HG03469 (cell line): ENCODE data around the gene RNF121.
"Not testable (repeated sequence)": the region's sequence is repeated elsewhere in the genome, so short reads cannot be mapped to it uniquely, and the experiment has no call there.

Source experiments
- ATAC-seq: cut with Tn5 transposase; IDR thresholded peaks from one replicate; pipeline ENCODE4 v1.9.1; 2021; ENCODE audit warnings: mild to moderate bottlenecking, moderate library complexity, moderate number of reproducible peaks; ENCODE audit not compliant: unreplicated experiment

RNF121 gene

DNA sequence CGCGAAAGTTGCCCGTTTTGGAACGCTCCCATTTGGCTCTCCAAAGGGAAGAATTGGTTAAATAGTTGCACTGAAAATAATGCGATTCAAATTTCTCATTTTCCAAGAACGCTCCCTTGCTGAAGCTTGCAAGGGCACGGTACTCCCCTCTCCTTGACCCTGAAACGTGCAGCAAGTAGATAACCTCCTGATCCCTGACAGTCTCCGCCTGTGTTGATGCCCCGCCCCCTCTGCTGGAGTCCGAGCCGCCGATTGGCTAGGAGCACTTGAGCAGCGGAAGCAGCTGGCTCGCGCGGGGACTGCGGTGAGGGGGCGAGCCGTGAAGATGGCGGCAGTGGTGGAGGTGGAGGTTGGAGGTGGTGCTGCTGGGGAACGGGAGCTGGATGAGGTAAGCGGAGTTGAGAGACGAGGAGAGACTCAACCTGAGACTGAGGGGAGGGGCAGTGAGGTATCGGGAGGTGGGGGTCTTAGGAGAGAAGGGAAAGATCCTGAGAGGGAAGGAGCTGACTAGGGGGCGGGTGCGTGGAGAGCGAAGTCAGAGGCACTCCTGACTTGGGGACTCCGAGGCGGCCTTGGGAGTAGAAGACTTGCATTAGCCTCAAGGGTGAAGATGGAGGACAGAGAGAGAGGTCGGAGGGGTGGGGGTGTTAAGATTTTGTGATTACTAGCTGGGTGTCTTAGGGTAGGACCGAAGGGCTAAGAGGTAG, at the start of gene RNF121:
Gene RNF121, plus strand, starts transcription at position 310 of the 707 bp plus-strand sequence. Its CDS starts 16 bp downstream, at position 326.
- ATAC-seq, result peak; percentile 53

- ATAC-seq, result not testable (repeated sequence)
Measured at GRCh38 chr11:71885806-71886205, 43.0 kb upstream of the RNF121 start.

- not testable (repeated sequence) for ATAC-seq
Measured at GRCh38 chr11:71888335-71889010, 40.4 kb upstream of the RNF121 start.

DNA sequence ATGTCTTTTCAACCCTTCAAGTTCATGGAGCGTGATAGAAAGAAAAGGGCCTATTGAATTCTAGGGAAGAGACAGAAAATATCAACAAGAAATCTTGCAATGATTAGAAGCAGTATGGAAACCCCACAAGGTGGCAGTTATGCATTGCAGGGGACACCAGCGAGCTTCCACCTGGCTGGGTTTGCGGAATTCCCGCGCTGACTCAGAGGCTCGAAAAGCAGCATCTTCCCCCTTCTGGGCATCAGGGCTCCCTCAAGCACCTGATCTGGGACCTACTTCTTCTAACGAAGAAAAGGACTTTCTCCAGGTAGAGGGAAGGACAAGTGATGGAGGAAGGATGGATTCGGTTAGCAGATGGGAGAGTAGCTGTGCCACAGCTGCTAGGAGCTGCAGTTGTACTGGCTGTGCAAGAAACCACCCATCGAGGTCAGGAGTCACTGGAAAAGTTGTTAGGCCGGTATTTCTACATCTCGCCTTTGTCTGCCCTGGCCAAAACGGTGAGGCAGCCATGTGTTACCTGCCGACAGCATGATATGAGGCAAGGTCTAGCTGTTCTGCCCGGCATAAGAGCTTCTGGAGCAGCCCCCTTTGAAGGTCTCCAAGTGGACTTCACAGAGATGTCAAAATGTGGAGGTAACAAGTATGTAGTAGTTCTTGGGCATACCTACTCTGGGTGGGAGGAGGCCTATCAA, 39.5 kb upstream of the RNF121 start:
- ATAC-seq, result not testable (repeated sequence)

DNA sequence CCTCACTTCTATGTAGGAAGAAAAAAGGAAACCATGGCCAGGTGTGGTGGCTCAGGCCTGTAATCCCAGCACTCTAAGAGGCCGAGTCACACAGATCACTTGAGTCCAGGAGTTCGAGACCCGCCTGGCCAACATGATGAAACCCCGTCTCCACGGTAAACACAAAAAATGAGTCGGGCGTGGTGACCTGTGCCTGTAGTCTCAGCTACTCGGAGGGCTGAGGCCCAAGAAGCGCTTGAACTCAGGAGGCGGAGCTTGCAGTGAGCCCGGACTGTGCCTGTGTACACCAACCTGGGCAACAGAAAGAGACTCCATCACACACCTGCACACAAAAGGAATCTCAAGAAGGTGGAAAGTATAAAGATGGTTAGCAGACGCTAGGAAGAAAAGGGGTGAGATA, 32.9 kb upstream of the RNF121 start:
- no peak for ATAC-seq

DNA sequence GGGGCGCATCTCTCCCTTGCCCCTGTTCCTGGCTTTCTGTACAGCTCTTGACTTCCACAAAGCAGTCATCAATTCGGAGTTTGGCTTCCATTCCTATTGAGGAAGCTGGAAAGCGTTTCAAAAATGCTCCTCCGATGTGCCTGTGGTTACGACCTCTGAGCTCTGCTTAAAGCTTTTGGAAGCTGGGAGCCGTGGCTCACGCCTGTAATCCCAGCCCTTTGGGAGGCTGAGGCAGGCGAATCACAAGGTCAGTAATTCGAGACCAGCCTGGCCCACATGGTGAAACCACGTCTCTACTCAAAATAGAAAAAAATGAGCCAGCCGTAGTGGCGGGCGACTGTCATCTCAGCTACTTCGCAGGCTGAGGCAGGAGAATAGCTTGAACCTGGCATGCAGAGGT, 27.7 kb upstream of the RNF121 start:
- not testable (repeated sequence) for ATAC-seq

- no peak for ATAC-seq
Measured at GRCh38 chr11:71908218-71908617, 20.6 kb upstream of the RNF121 start.

GRCh38 chr11:71910775-71911174, 18.1 kb upstream of the RNF121 start:
- ATAC-seq, result not testable (repeated sequence)

DNA sequence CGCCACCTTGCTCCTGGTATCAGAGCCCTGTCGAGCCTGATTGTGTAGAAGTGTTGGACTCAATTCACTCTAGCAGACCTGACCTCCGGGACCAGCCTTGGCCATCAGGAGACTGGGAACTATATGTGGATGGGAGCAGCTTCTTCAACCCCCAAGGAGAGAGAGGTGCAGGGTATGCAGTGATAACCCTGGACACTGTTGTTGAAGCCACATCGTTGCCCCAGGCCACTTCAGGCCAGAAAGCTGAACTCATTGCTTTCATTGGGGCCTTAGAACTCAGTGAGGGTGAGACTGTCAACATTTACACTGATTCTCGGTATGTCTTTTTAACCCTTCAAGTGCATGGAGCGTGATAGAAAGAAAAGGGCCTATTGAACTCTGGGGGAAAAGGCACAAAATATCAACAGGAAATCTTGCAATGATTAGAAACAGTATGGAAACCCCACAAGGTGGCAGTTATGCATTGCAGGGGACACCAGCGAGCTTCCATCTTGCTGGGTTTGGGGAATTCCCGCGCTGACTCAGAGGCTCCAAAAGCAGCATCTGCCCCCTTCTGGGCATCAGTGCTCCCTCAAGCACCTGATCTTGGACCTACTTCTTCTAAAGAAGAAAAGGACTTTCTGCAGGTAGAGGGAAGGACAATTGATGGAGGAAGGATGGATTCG, 17.4 kb upstream of the RNF121 start:
- ATAC-seq, result not testable (repeated sequence)

DNA sequence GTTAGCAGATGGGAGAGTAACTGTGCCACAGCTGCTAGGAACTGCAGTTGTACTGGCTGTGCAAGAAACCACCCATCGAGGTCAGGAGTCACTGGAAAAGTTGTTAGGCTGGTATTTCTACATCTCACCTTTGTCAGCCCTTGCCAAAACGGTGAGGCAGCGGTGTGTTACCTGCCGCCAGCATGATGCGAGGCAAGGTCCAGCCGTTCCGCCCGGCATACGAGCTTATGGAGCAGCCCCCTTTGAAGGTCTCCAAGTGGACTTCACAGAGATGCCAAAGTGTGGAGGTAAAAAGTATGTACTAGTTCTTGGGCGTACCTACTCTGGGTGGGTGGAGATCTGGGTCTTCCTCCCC, 16.9 kb upstream of the RNF121 start:
- ATAC-seq, result not testable (repeated sequence)

GRCh38 chr11:71913756-71914526, 14.9 kb upstream of the RNF121 start:
- no peak for ATAC-seq

DNA sequence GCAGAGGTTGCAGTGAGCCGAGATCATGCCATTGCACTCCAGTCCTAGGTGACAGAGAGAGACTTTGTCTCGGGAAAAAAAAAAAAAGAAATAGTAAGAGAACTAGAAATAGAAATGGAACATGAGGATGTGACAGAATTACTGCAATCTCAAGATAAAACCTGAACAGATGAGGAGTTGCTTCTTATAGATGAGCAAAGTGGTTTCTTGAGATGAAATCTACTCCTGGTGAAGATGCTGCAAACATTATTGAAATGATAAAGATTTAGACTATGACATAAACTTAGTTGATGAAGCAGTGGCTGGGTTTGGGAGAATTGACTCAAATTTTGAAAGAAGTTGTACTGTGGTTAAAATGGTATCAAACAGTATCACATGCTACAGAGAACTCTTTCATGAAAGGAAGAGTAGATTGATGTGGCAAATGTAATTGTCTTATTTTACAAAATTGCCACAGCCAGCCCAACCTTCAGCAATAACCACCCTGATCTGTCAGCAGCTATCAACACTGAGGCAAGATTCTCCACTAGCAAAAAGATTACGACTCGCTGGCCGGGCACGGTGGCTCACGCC, 14.1 kb upstream of the RNF121 start:
- ATAC-seq, result no peak

DNA sequence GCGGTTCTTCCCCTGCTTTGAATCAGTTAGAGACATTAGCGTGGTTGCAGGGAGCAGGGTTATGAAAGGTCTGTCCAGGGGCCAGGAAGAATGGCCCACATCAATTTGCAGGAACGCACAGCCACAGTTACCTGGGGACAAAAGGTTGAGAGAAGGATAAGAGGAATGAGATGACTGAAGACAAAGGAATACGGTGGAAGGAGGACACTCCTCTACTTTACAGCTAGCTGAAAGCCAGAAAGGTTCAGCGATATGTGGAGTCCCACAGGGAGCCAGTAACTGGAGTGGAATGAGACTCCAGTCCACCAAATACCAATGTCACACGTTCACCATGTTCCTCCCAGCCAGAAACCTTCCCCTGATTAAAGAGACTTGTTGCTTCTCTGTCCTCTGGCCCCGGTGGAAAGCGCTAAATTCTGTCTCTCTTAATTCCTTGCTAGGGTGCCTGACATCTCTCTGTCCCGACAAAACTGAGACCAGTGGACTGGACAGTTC, 11.2 kb upstream of the RNF121 start:
- ATAC-seq, result no peak

- ATAC-seq, result peak; percentile 32
Measured at GRCh38 chr11:71927820-71928736, 768 bp upstream of the RNF121 start, which contains the start of gene XNDC1N. XNDC1N (minus strand) TSS chr11:71928594; CDS start chr11:71923353, 5,241 bp downstream.

DNA sequence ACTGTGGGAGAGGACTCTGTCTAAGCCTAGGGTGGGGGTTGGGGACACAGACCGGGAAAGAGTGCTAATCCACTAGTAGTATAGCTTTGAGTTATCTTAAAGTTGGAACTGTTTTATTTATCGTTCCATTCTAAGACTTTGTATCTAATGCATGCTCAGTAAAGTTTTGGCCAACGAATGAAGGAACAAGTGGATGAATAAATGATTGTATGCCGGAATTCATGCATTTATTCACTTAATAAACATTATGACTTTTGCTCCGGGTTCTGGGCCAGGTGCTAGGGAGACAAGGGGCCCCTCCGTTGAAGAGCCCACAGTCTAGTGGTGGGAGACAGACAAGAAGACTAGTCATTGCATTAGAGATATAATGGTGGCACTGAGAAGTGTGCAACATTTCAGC, 645 bp downstream of the RNF121 start:
- ATAC-seq, result no peak

GRCh38 chr11:71930556-71931244, 1.9 kb downstream of the RNF121 start:
- ATAC-seq, result no peak

DNA sequence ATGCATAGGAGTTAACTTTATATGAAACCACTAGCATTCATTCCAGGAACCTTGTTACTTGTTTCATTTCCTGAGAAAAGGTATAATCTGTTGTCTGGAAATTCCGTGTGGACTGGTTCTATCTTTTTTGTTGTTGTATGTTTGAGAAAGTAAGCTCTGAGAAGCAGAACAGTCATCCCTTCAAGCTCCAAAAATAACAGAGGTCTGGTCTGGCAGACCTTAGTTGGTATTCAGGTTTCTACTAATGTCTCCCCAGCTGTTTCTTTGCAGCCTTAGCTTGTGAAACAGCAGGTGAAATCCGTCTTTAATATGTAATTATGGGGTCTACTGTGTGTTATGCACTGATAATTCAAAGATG, 2.4 kb downstream of the RNF121 start:
- ATAC-seq, result no peak
